NAMALWA (cell line): ENCODE results near the gene SVIP.

Experiments
- DNase-seq: peaks from one replicate; pipeline ENCODE4 v3.0.0-alpha.2; 2015; ENCODE audit warnings: low spot score

SVIP gene

GRCh38 chr11:22829231-22830081 is at the start of gene SVIP:
Gene SVIP, minus strand, starts transcription at chr11:22829801. Its CDS starts 53 bp downstream, at chr11:22829748.
- peak; percentile 2 for DNase-seq

GRCh38 chr11:22878604-22879003 is 49.0 kb upstream of the SVIP start:
- DNase-seq, result no peak

GRCh38 chr11:22878039-22878438 is 48.4 kb upstream of the SVIP start:
- no peak for DNase-seq

- DNase-seq, result peak; percentile 91
These were observed 46.4 kb upstream of the SVIP start for GRCh38 chr11:22875869-22876473.

GRCh38 chr11:22869325-22869724 is 39.7 kb upstream of the SVIP start:
- DNase-seq, result no peak

GRCh38 chr11:22860241-22860640 is 30.6 kb upstream of the SVIP start, which contains the start of gene CCDC179:
Gene CCDC179, minus strand, starts transcription at chr11:22860474. Its CDS starts 53 bp downstream, at chr11:22860421.
- no peak for DNase-seq

- DNase-seq, result no peak
These were observed 30.2 kb upstream of the SVIP start for GRCh38 chr11:22859756-22860155.

GRCh38 chr11:22851477-22851876 is 21.9 kb upstream of the SVIP start:
- DNase-seq, result no peak

- no peak for DNase-seq
These were observed 17.1 kb upstream of the SVIP start for GRCh38 chr11:22846726-22847125.

GRCh38 chr11:22832315-22833015 is 2.9 kb upstream of the SVIP start:
- DNase-seq, result no peak

- no peak for DNase-seq
These were observed 447 bp upstream of the SVIP start for GRCh38 chr11:22830082-22830414.

- no peak for DNase-seq
These were observed 1.2 kb downstream of the SVIP start for GRCh38 chr11:22828373-22828772.

- DNase-seq, result no peak
These were observed 7.4 kb downstream of the SVIP start for GRCh38 chr11:22822203-22822602.

- DNase-seq, result no peak
These were observed 19.7 kb downstream of the SVIP start for GRCh38 chr11:22809893-22810292.

- no peak for DNase-seq
These were observed 20.9 kb downstream of the SVIP start for GRCh38 chr11:22808571-22809197.

GRCh38 chr11:22807855-22808570 is 21.6 kb downstream of the SVIP start:
- DNase-seq, result peak; percentile 36

GRCh38 chr11:22807391-22807790 is 22.2 kb downstream of the SVIP start:
- DNase-seq, result no peak

GRCh38 chr11:22802861-22803260 is 26.7 kb downstream of the SVIP start:
- DNase-seq, result no peak

- DNase-seq, result no peak
These were observed 29.1 kb downstream of the SVIP start for GRCh38 chr11:22800482-22800881.

- no peak for DNase-seq
These were observed 30.7 kb downstream of the SVIP start for GRCh38 chr11:22798901-22799300.

- DNase-seq, result no peak
These were observed 32.6 kb downstream of the SVIP start for GRCh38 chr11:22797047-22797446.

- DNase-seq, result no peak
These were observed 33.7 kb downstream of the SVIP start for GRCh38 chr11:22795914-22796313.
